CD14-positive monocyte (primary cell): Measurements from ENCODE around the gene NXNL2. TPM values are rescaled to one million over a fixed set of nuclear protein-coding genes. Genes with fewer than 3 reads are reported as not detected.

ENCODE experiments used
- DNase-seq, 3 donors: peaks; one replicate each; pipeline ENCODE4 v3.0.0-alpha.2; 2011 to 2022
- H2AFZ ChIP-seq: 2 replicates; pipeline ENCODE4 v1.6.0; 2012; ENCODE audit warnings: mild to moderate bottlenecking, low read depth, low read length, inconsistent platforms; ENCODE audit not compliant: insufficient read depth, poor library complexity, severe bottlenecking
- H3K27ac ChIP-seq, 2 donors: 1 replicate in 1 of 2; 2 replicates in 1 of 2; pipeline ENCODE4 v1.5.1; 2012 to 2013; ENCODE audit warnings: low read length in 2 of 2, control low read depth in 1 of 2, inconsistent platforms in 1 of 2, low read depth in 1 of 2, mild to moderate bottlenecking in 1 of 2
- H3K27me3 ChIP-seq, 2 donors: one replicate each; pipeline versions ENCODE4 v1.6.0 to v1.6.1; 2011 to 2013; ENCODE audit warnings: low read length in 2 of 2; ENCODE audit not compliant: control insufficient read depth in 2 of 2, insufficient read depth in 2 of 2
- H3K36me3 ChIP-seq, 2 donors: replicated peaks in 1 of 2; 1 replicate in 1 of 2; 2 replicates in 1 of 2; pipeline versions ENCODE4 v1.5.1 to v1.6.1; 2012 to 2013; ENCODE audit warnings: low read length in 2 of 2, control low read depth in 1 of 2, inconsistent platforms in 1 of 2, mild to moderate bottlenecking in 1 of 2; ENCODE audit not compliant: insufficient read depth in 2 of 2, control insufficient read depth in 1 of 2
- H3K4me1 ChIP-seq, 2 donors: 1 replicate in 1 of 2; 2 replicates in 1 of 2; pipeline versions ENCODE4 v1.5.1 to v1.6.1; 2012 to 2013; ENCODE audit warnings: low read length in 2 of 2, control low read depth in 1 of 2, inconsistent platforms in 1 of 2, mild to moderate bottlenecking in 1 of 2, moderate library complexity in 1 of 2; ENCODE audit not compliant: insufficient read depth in 2 of 2, control insufficient read depth in 1 of 2
- H3K4me2 ChIP-seq: replicated peaks from 2 replicates; pipeline ENCODE3; 2012; ENCODE audit warnings: low read length, moderate library complexity, mild to moderate bottlenecking; ENCODE audit not compliant: poor library complexity, severe bottlenecking; ENCODE audit errors: extremely low read depth
- H3K4me3 ChIP-seq, 3 experiments: fragments of 200-600 bp in 1 of 3; sonication (generic) in 1 of 3; replicated peaks in 1 of 3; 1 replicate in 2 of 3; 2 replicates in 1 of 3; pipeline ENCODE4 v1.5.1; 2011 to 2013; ENCODE audit warnings: low read length in 3 of 3, mild to moderate bottlenecking in 3 of 3, control low read depth in 2 of 3, low read depth in 2 of 3, inconsistent platforms in 1 of 3, moderate library complexity in 1 of 3
- H3K79me2 ChIP-seq: 2 replicates; pipeline ENCODE4 v1.6.0; 2012; ENCODE audit warnings: mild to moderate bottlenecking, control low read depth, inconsistent platforms, low read length, moderate library complexity; ENCODE audit not compliant: insufficient read depth
- H3K9ac ChIP-seq: 2 replicates; pipeline ENCODE4 v1.6.0; 2017; ENCODE audit warnings: low read length, mild to moderate bottlenecking; ENCODE audit not compliant: insufficient read depth, poor library complexity, severe bottlenecking
- H3K9me3 ChIP-seq, 2 donors: replicated peaks in 1 of 2; 1 replicate in 1 of 2; 2 replicates in 1 of 2; pipeline versions ENCODE4 v1.5.1 to v1.6.1; 2012 to 2013; ENCODE audit warnings: low read length in 2 of 2, control low read depth in 1 of 2; ENCODE audit not compliant: control insufficient read depth in 1 of 2, insufficient read depth in 1 of 2
- H4K20me1 ChIP-seq: 2 replicates; pipeline ENCODE4 v1.6.0; 2012; ENCODE audit warnings: mild to moderate bottlenecking, low read length, control low read depth, moderate library complexity; ENCODE audit not compliant: insufficient read depth
- H3K27ac Mint-ChIP-seq, 7 donors: one replicate each; pipeline ENCODE4 v1.8.0; 2020; ENCODE audit warnings: mild to moderate bottlenecking in 7 of 7, mixed read lengths in 7 of 7, moderate library complexity in 6 of 7, inconsistent platforms in 2 of 7
- H3K27me3 Mint-ChIP-seq, 3 donors: one replicate each; pipeline ENCODE4 v1.8.0; 2021 to 2022; ENCODE audit warnings: low read depth in 3 of 3, mild to moderate bottlenecking in 3 of 3, mixed read lengths in 3 of 3, moderate library complexity in 3 of 3, inconsistent platforms in 1 of 3
- H3K36me3 Mint-ChIP-seq, 2 donors: one replicate each; pipeline ENCODE4 v1.8.0; 2020; ENCODE audit warnings: mixed read lengths in 2 of 2, inconsistent platforms in 1 of 2, mild to moderate bottlenecking in 1 of 2
- H3K4me1 Mint-ChIP-seq: one replicate; pipeline ENCODE4 v1.8.0; 2020; ENCODE audit warnings: mild to moderate bottlenecking, mixed read lengths
- H3K4me3 Mint-ChIP-seq, 2 donors: one replicate each; pipeline ENCODE4 v1.8.0; 2020; ENCODE audit warnings: mild to moderate bottlenecking in 2 of 2, mixed read lengths in 2 of 2, moderate library complexity in 1 of 2
- H3K9me3 Mint-ChIP-seq, 7 donors: one replicate each; pipeline ENCODE4 v1.8.0; 2020 to 2022; ENCODE audit warnings: mixed read lengths in 7 of 7, mild to moderate bottlenecking in 6 of 7, moderate library complexity in 6 of 7, inconsistent platforms in 2 of 7
- WGBS: methylation state at CpG from one replicate; pipeline ENCODE4 v1.1.5; 2013; ENCODE audit warnings: missing lambda C conversion rate; ENCODE audit not compliant: insufficient coverage; 5-methylcytosine and 5-hydroxymethylcytosine counted together
- intact Hi-C, 2 donors: fragments of 100-400 bp; cut with micrococcal nuclease; formaldehyde crosslinking; loops; one replicate each; pipeline versions ENCODE4 v1.15.0 to v1.15.1; 2023
- polyA plus RNA-seq, 3 donors: library from polyadenylated mRNA; depleted of rRNA in 1 of 3; unstranded in 2 of 3; stranded (reverse) in 1 of 3; fragments of 300-500 nt in 2 of 3; fragments of >200 nt in 1 of 3; fragmentation: Illumina TruSeq in 2 of 3; gene quantifications; 1 replicate in 2 of 3; 2 replicates in 1 of 3; pipeline ENCODE4 v1.2.3, GENCODE V29; 2012 to 2021
- TF ChIP-seq, protein P1 (sequence below): fragments of 200-600 bp; IDR thresholded peaks from one replicate; pipeline ENCODE4 v1.8.0; 2022; ENCODE audit warnings: antibody characterized with exemption, mild to moderate bottlenecking

The NXNL2 gene
- polyA plus RNA-seq, 3 donors: not detected

DNA sequence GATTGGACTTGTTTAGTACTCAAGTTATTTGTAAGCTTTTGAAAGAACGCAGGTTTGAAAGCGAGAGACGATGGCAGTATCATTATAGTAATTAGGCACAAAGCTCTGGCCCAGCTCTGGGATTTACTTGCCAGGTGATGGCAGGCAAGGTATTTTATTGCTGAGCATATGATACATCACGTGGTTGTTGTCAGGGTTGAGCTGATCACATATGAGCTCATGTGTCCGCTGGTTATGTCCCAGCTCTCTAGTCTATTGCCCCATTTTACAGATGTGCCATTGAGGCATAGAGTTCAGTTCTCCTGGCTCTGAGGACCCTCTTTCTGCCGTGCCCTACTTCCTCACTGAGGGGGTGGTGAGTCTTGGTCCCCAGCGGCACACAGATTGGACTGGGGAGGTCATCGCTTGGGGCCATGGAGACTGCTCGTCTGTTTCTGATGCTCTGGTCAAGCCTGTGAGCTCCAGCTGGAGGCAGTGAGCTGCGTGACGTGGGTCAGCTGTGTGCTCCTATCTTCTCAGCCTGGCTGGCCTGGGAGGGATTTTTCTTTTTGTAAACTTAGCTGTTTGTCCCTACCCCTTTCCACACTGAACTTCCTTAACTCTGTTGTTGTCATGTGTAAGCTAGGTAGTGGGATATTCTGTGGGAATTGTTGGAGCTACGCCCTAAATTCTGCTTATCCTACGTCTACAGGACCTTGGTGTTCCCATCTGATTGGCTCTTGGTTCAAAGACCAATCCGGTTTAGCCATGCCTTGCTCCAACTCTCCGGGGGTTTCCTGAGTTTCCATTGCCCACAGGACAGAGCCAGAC is 2.2 kb downstream of the NXNL2 start:
- Histone ChIP-seq H2AFZ (no peak overlapping the region), H3K4me2 (no peak overlapping the region), H3K9me3 (peaks cover 3% of the 10 kb centered on the region in 2 donors), H3K79me2 (no peaks in the 10 kb centered on the region), H3K4me1 (peaks cover 15 to 35% of the 10 kb centered on the region in 2 donors), H3K4me3 (no peak overlapping the region), H4K20me1 (no peaks in the 10 kb centered on the region), H3K27ac (no peak overlapping the region), H3K9ac (no peak overlapping the region), H3K27me3 (peaks cover 28 to 50% of the 10 kb centered on the region in 2 donors), H3K36me3 (no peaks in the 10 kb centered on the region)
- peak overlapping the region in 1 of 2 donors; percentile 69 for H3K4me3 Mint-ChIP-seq
- no peak for DNase-seq
- peaks cover 0 to 12% (median 2%) of the 10 kb centered on the region in 7 donors for H3K9me3 Mint-ChIP-seq
- H3K27ac Mint-ChIP-seq: peak overlapping the region in 2 of 7 donors; percentile 20 to 37
- intact Hi-C loops: no loop called here
- 93% methylated on average over 12 of the region's 15 CpGs for WGBS
- H3K36me3 Mint-ChIP-seq: peaks cover 0 to 2% of the 10 kb centered on the region in 2 donors
- peaks cover 30% of the 10 kb centered on the region for H3K4me1 Mint-ChIP-seq
- TF ChIP-seq, protein P1, sequence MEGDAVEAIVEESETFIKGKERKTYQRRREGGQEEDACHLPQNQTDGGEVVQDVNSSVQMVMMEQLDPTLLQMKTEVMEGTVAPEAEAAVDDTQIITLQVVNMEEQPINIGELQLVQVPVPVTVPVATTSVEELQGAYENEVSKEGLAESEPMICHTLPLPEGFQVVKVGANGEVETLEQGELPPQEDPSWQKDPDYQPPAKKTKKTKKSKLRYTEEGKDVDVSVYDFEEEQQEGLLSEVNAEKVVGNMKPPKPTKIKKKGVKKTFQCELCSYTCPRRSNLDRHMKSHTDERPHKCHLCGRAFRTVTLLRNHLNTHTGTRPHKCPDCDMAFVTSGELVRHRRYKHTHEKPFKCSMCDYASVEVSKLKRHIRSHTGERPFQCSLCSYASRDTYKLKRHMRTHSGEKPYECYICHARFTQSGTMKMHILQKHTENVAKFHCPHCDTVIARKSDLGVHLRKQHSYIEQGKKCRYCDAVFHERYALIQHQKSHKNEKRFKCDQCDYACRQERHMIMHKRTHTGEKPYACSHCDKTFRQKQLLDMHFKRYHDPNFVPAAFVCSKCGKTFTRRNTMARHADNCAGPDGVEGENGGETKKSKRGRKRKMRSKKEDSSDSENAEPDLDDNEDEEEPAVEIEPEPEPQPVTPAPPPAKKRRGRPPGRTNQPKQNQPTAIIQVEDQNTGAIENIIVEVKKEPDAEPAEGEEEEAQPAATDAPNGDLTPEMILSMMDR: no peak
- peaks cover 41 to 63% (median 56%) of the 10 kb centered on the region in 3 donors for H3K27me3 Mint-ChIP-seq

DNA sequence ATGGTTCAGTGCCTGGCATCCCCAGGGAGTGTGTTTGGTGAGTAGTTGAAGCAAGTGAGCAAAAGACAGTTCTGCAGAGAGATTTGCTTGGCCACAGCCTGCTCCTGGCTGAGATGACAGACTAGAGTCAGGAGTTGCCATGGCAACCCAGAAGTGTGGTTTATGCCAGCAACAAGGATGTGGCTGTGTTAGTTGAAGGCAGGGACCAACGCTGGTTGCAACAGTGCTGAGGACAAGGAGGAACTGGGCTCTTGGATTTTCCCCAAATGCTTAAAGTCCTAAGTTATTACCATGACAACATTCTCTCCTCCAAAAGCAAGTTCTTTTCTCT is 2.7 kb downstream of the NXNL2 start:
- Histone ChIP-seq H3K9me3 (peaks cover 3% of the 10 kb centered on the region in 2 donors), H3K36me3 (no peaks in the 10 kb centered on the region), H4K20me1 (no peaks in the 10 kb centered on the region), H3K4me3 (no peak overlapping the region), H2AFZ (no peak overlapping the region), H3K9ac (no peak overlapping the region), H3K4me2 (no peak overlapping the region), H3K27me3 (peaks cover 26 to 46% of the 10 kb centered on the region in 2 donors), H3K79me2 (no peaks in the 10 kb centered on the region), H3K27ac (no peak overlapping the region), H3K4me1 (peaks cover 12 to 30% of the 10 kb centered on the region in 2 donors)
- peak overlapping the region in 1 of 2 donors; percentile 69 for H3K4me3 Mint-ChIP-seq
- H3K4me1 Mint-ChIP-seq: peaks cover 24% of the 10 kb centered on the region
- intact Hi-C loops: no loop called here
- DNase-seq: peak; percentile 57 to 89 (median 73)
- H3K9me3 Mint-ChIP-seq: peaks cover 0 to 12% (median 2%) of the 10 kb centered on the region in 7 donors
- H3K27ac Mint-ChIP-seq: peak overlapping the region in 1 of 7 donors; percentile 20
- peaks cover 0 to 2% of the 10 kb centered on the region in 2 donors for H3K36me3 Mint-ChIP-seq
- TF ChIP-seq, protein P1: no peak
- peaks cover 35 to 57% (median 51%) of the 10 kb centered on the region in 3 donors for H3K27me3 Mint-ChIP-seq
- no CpG with 5 or more reads among the region's 1 CpG for WGBS
